Naive thymus-derived CD4-positive, alpha-beta T cell (primary cell): ENCODE data around the gene ADGRG6. TPM values are rescaled to one million over a fixed set of nuclear protein-coding genes. Genes with fewer than 3 reads are reported as not detected.

Experiments
- ATAC-seq: fragments of 150-1000 bp; cut with Tn5 transposase; 2 replicates; pipeline ENCODE4 v1.10.0; 2021; ENCODE audit warnings: mild to moderate bottlenecking, moderate library complexity
- CTCF ChIA-PET: fragments of 350-600 bp; sonication (Branson Sonifier 250); formaldehyde crosslinking; loops from one replicate; lab custom pipeline; 2021; ENCODE audit warnings: antibody characterized with exemption; lab: Charles Lee
- POLR2A ChIA-PET: fragments of 350-600 bp; sonication (Branson Sonifier 250); formaldehyde crosslinking; loops from one replicate; lab custom pipeline; 2021; ENCODE audit warnings: antibody characterized with exemption, inconsistent platforms; lab: Charles Lee
- DNase-seq, 9 donors: peaks; one replicate each; pipeline versions ENCODE4 v3.0.0 to v3.0.0-alpha.2; 2020 to 2022; ENCODE audit warnings: mixed read lengths in 1 of 9
- H3K27ac ChIP-seq: one replicate; pipeline ENCODE4 v1.7.0; 2013; ENCODE audit warnings: mild to moderate bottlenecking, low read depth, low read length, moderate library complexity
- H3K27me3 ChIP-seq, 2 donors: one replicate each; pipeline ENCODE4 v1.7.0; 2013; ENCODE audit warnings: low read length in 2 of 2, mild to moderate bottlenecking in 2 of 2, moderate library complexity in 2 of 2; ENCODE audit not compliant: control insufficient read depth in 2 of 2, insufficient read depth in 2 of 2
- H3K36me3 ChIP-seq, 3 experiments: 1 replicate in 2 of 3; 2 replicates in 1 of 3; pipeline ENCODE4 v1.7.0; 2013; ENCODE audit warnings: low read length in 3 of 3, mild to moderate bottlenecking in 3 of 3, moderate library complexity in 1 of 3; ENCODE audit not compliant: insufficient read depth in 3 of 3, control insufficient read depth in 2 of 3
- H3K4me1 ChIP-seq, 2 donors: one replicate each; pipeline ENCODE4 v1.7.0; 2013; ENCODE audit warnings: low read length in 2 of 2, mild to moderate bottlenecking in 2 of 2, moderate library complexity in 1 of 2; ENCODE audit not compliant: control insufficient read depth in 2 of 2, insufficient read depth in 2 of 2
- H3K4me3 ChIP-seq: 2 replicates; pipeline ENCODE4 v1.7.0; 2013; ENCODE audit warnings: mild to moderate bottlenecking, low read length
- H3K9me3 ChIP-seq, 3 experiments: 1 replicate in 2 of 3; 2 replicates in 1 of 3; pipeline ENCODE4 v1.7.0; 2013; ENCODE audit warnings: low read length in 3 of 3; ENCODE audit not compliant: control insufficient read depth in 2 of 3
- H3K27ac Mint-ChIP-seq, 9 donors: one replicate each; pipeline ENCODE4 v1.8.0; 2020 to 2022; ENCODE audit warnings: mixed read lengths in 9 of 9, mild to moderate bottlenecking in 8 of 9, moderate library complexity in 5 of 9, inconsistent platforms in 2 of 9
- H3K27me3 Mint-ChIP-seq, 5 donors: one replicate each; pipeline ENCODE4 v1.8.0; 2021 to 2022; ENCODE audit warnings: mixed read lengths in 5 of 5, mild to moderate bottlenecking in 1 of 5
- H3K36me3 Mint-ChIP-seq, 5 donors: one replicate each; pipeline ENCODE4 v1.8.0; 2020 to 2022; ENCODE audit warnings: mixed read lengths in 5 of 5, mild to moderate bottlenecking in 3 of 5, inconsistent platforms in 1 of 5
- H3K4me1 Mint-ChIP-seq, 7 donors: one replicate each; pipeline ENCODE4 v1.8.0; 2020 to 2022; ENCODE audit warnings: mixed read lengths in 7 of 7, mild to moderate bottlenecking in 3 of 7, inconsistent platforms in 1 of 7
- H3K4me3 Mint-ChIP-seq, 10 donors: one replicate each; pipeline ENCODE4 v1.8.0; 2020 to 2022; ENCODE audit warnings: mild to moderate bottlenecking in 10 of 10, mixed read lengths in 10 of 10, moderate library complexity in 6 of 10, inconsistent platforms in 2 of 10
- H3K9me3 Mint-ChIP-seq, 11 donors: one replicate each; pipeline ENCODE4 v1.8.0; 2020 to 2022; ENCODE audit warnings: mixed read lengths in 11 of 11, mild to moderate bottlenecking in 4 of 11, inconsistent platforms in 1 of 11, moderate library complexity in 1 of 11
- intact Hi-C, 2 donors: fragments of 100-400 bp; cut with micrococcal nuclease; formaldehyde crosslinking; loops; one replicate each; pipeline ENCODE4 v1.15.1; 2023
- polyA plus RNA-seq, 2 donors: library from polyadenylated mRNA; unstranded; fragments of 300-500 nt; fragmentation: Illumina TruSeq; gene quantifications; one replicate each; pipeline ENCODE4 v1.2.3, GENCODE V29; 2021
- total RNA-seq, 6 experiments: library from RNA in 5 of 6; stranded (reverse) in 5 of 6; gene quantifications; 1 replicate in 5 of 6; 2 replicates in 1 of 6; pipeline ENCODE4 v1.2.3 and lab custom pipeline; 2021 to 2026

The ADGRG6 gene
- total and polyA plus RNA-seq, 7 experiments from 2014 or later, result 0.02 to 3.6 (median 0.57) TPM; not detected in 2

DNA sequence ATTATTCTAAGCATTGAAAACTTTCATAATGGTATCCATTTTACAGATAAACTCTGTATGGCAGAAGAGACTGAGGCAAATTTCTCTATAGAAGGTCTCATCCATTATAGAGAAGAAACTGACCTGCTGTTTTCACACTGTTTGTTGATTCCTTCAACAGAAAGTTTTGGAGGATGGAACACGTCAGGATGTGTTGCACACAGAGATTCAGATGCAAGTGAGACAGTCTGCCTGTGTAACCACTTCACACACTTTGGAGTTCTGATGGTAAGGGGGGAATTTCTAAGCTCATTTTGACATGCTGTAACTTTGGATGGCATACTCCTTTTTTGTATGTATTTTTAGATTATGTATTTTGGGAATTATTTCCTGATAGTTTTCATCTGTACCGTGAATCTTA lies 109.3 kb downstream of the ADGRG6 start:
- no peak overlapping the region for H3K27ac Mint-ChIP-seq
- DNase-seq (no peak), ATAC-seq (no peak)
- H3K4me3 Mint-ChIP-seq, result no peak overlapping the region
- Histone ChIP-seq H3K36me3 (no peaks in the 10 kb centered on the region), H3K4me3 (no peak overlapping the region), H3K4me1 (peaks cover 0 to 17% of the 10 kb centered on the region in 2 donors), H3K27ac (no peak overlapping the region), H3K27me3 (no peaks in the 10 kb centered on the region), H3K9me3 (no peaks in the 10 kb centered on the region)
- H3K36me3 Mint-ChIP-seq, result no peaks in the 10 kb centered on the region
- H3K9me3 Mint-ChIP-seq, result peaks cover 0 to 3% (median 0%) of the 10 kb centered on the region in 11 donors
- POLR2A ChIA-PET, result no interaction called here
- peaks cover 0 to 18% (median 0%) of the 10 kb centered on the region in 5 donors for H3K27me3 Mint-ChIP-seq
- intact Hi-C loops, result no loop called here
- CTCF ChIA-PET, result no interaction called here
- peaks cover 0 to 33% (median 25%) of the 10 kb centered on the region in 7 donors for H3K4me1 Mint-ChIP-seq

DNA sequence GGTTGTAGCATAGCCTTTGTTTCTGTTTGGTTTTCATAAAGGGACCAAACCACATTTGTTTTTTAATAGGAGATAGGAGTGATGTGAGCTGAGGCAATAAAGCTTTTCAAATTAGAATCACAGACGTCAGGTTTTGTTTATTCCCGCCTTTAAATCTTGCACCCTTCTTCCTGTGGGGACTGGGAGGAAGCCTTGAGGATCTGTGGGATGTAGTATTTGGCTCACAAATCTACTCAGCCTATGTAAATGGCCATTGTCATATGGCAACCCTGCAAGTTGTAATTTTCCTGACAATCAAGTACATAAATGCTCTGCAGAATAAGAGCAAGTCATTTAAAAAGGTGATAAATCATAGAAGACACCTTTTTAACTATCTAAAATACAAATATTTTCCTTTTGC lies 110.4 kb downstream of the ADGRG6 start:
- intact Hi-C loops, result no loop called here
- peaks cover 0 to 18% (median 0%) of the 10 kb centered on the region in 5 donors for H3K27me3 Mint-ChIP-seq
- ATAC-seq, result no peak
- peaks cover 0 to 31% (median 24%) of the 10 kb centered on the region in 7 donors for H3K4me1 Mint-ChIP-seq
- CTCF ChIA-PET, result no interaction called here
- POLR2A ChIA-PET, result no interaction called here
- H3K27ac ChIP-seq, result no peak overlapping the region
- peaks cover 0 to 15% of the 10 kb centered on the region in 2 donors for H3K4me1 ChIP-seq
- H3K9me3 Mint-ChIP-seq, result peaks cover 0 to 3% (median 0%) of the 10 kb centered on the region in 11 donors
- no peaks in the 10 kb centered on the region for H3K36me3 ChIP-seq
- no peak overlapping the region for H3K4me3 Mint-ChIP-seq
- no peaks in the 10 kb centered on the region for H3K9me3 ChIP-seq
- H3K27ac Mint-ChIP-seq, result no peak overlapping the region
- H3K36me3 Mint-ChIP-seq, result no peaks in the 10 kb centered on the region
- H3K27me3 ChIP-seq, result no peaks in the 10 kb centered on the region
- no peak for DNase-seq
- H3K4me3 ChIP-seq, result no peak overlapping the region

DNA sequence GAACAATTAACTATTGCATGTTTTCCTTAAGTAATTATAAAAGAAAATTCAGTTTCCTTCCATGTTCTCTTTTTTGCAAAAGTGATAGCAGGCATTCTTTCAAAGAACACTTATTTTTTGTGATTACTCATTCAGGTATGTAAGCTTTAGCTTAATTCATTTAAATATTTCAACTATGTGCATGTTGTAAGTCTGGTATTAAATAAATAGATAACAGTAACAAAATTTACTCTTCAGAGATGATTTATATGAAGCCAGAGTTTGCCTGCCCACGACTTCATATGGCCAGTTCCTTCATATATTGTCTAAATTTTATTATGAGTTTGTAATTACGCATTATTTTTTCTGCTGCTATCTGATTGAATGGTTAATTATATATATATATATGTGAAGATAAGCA lies 110.9 kb downstream of the ADGRG6 start:
- Mint-ChIP-seq H3K9me3 (peaks cover 0 to 3% (median 0%) of the 10 kb centered on the region in 11 donors), H3K27me3 (peaks cover 0 to 16% (median 0%) of the 10 kb centered on the region in 5 donors), H3K27ac (no peak overlapping the region), H3K4me1 (peaks cover 0 to 27% (median 21%) of the 10 kb centered on the region in 7 donors), H3K36me3 (no peaks in the 10 kb centered on the region), H3K4me3 (no peak overlapping the region)
- Histone ChIP-seq H3K9me3 (no peaks in the 10 kb centered on the region), H3K27ac (no peak overlapping the region), H3K4me1 (peaks cover 0 to 11% of the 10 kb centered on the region in 2 donors), H3K27me3 (no peaks in the 10 kb centered on the region), H3K4me3 (no peak overlapping the region), H3K36me3 (no peaks in the 10 kb centered on the region)
- intact Hi-C loops, result no loop called here
- ATAC-seq, result no peak
- ChIA-PET POLR2A (no interaction called here), CTCF (no interaction called here)
- DNase-seq, result no peak

DNA sequence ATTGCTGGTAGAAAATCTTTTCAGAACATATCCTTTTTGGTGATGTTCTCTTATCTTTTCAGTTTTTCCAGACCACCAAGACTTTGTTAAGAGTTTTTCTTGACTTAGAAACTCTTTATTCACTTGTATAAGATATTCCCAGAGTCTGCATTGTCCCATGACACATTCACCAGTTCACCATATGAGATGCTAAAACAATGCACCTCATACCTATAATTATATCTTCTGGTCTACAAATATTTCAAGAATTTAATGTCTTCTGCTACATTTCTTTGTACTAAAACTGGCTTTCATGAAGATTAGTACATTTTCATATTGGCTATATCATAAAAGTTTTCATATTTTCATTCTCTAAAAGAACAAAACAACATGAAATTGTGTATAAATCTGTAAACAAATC lies 111.3 kb downstream of the ADGRG6 start:
- ATAC-seq, result no peak
- H3K36me3 ChIP-seq, result no peaks in the 10 kb centered on the region
- Mint-ChIP-seq H3K4me1 (peaks cover 0 to 23% (median 16%) of the 10 kb centered on the region in 7 donors), H3K4me3 (no peak overlapping the region), H3K36me3 (no peaks in the 10 kb centered on the region), H3K27ac (no peak overlapping the region), H3K9me3 (peaks cover 0 to 3% (median 0%) of the 10 kb centered on the region in 11 donors), H3K27me3 (peaks cover 0 to 16% (median 0%) of the 10 kb centered on the region in 5 donors)
- no peak overlapping the region for H3K27ac ChIP-seq
- H3K9me3 ChIP-seq, result no peaks in the 10 kb centered on the region
- H3K27me3 ChIP-seq, result no peaks in the 10 kb centered on the region
- intact Hi-C loops, result no loop called here
- no peak overlapping the region for H3K4me3 ChIP-seq
- POLR2A ChIA-PET, result no interaction called here
- CTCF ChIA-PET, result no interaction called here
- H3K4me1 ChIP-seq, result peaks cover 0 to 7% of the 10 kb centered on the region in 2 donors
- no peak for DNase-seq

DNA sequence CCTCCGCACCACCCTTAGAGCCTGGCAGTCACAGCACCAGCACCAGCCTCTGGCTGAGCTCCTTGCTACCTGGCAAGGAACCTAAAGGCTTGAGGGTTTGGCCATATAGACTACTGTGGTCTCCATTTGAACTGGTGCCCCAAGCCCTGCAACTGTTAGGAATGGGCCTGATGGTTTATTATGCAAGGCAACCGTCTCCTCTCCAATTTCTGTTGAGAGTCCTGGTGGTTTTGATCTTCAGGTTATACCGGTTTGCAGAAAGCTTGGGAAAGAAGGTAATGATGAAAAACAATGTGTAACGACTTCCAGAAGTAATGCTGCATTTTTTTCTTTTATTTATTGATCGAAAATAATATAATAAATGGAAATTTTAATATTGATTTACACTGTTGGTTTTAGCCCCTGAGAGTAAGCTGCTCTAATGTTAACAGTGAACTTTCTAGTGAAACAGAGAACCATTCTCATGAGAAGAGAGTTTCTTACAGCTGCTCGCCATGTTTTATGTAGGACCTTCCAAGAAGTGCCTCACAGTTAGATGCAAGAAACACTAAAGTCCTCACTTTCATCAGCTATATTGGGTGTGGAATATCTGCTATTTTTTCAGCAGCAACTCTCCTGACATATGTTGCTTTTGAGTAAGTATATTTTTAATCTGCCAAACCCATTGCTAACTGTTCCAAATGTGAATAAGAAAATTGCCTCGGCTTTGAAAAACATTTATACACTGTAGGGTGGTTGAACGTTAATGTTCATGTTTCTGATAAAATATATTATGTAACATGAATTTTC lies 112.8 kb downstream of the ADGRG6 start:
- no peak for ATAC-seq
- H3K4me3 Mint-ChIP-seq, result no peak overlapping the region
- no peak overlapping the region for H3K27ac ChIP-seq
- H3K4me1 Mint-ChIP-seq, result peaks cover 0 to 8% (median 4%) of the 10 kb centered on the region in 7 donors
- H3K4me1 ChIP-seq, result no peaks in the 10 kb centered on the region
- intact Hi-C loops, result no loop called here
- ChIA-PET POLR2A (no interaction called here), CTCF (no interaction called here)
- peaks cover 0 to 20% (median 0%) of the 10 kb centered on the region in 5 donors for H3K27me3 Mint-ChIP-seq
- no peaks in the 10 kb centered on the region for H3K9me3 ChIP-seq
- no peaks in the 10 kb centered on the region for H3K36me3 ChIP-seq
- H3K27me3 ChIP-seq, result no peaks in the 10 kb centered on the region
- H3K9me3 Mint-ChIP-seq, result no peaks in the 10 kb centered on the region
- H3K4me3 ChIP-seq, result no peak overlapping the region
- no peak overlapping the region for H3K27ac Mint-ChIP-seq
- DNase-seq, result no peak
- no peaks in the 10 kb centered on the region for H3K36me3 Mint-ChIP-seq

DNA sequence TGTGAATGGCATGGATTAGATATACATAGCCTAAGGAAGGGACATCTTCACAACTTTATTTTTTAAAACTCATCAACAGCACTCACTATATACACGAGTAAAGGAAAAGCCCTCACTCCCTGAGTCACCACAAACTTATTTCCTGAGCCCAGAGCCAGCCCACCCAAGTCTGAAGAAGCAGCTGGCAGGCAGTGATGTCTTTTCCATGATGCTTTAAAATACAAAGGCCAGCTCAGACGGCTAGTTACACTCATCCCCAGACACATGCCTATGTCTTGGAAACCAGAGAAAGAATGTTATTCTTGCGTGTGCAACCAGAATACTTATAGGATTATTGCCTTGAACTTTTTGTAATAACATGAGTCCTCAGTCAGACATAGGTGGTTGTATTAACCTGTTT lies 114.4 kb downstream of the ADGRG6 start:
- Histone ChIP-seq H3K36me3 (no peaks in the 10 kb centered on the region), H3K9me3 (no peaks in the 10 kb centered on the region), H3K4me3 (no peak overlapping the region), H3K4me1 (no peaks in the 10 kb centered on the region), H3K27ac (no peak overlapping the region), H3K27me3 (no peaks in the 10 kb centered on the region)
- Mint-ChIP-seq H3K9me3 (no peaks in the 10 kb centered on the region), H3K36me3 (no peaks in the 10 kb centered on the region), H3K4me3 (no peak overlapping the region), H3K4me1 (no peaks in the 10 kb centered on the region), H3K27ac (no peak overlapping the region), H3K27me3 (peaks cover 0 to 18% (median 0%) of the 10 kb centered on the region in 5 donors)
- CTCF ChIA-PET, result no interaction called here
- intact Hi-C loops, result no loop called here
- DNase-seq (no peak), ATAC-seq (no peak)
- POLR2A ChIA-PET, result no interaction called here

DNA sequence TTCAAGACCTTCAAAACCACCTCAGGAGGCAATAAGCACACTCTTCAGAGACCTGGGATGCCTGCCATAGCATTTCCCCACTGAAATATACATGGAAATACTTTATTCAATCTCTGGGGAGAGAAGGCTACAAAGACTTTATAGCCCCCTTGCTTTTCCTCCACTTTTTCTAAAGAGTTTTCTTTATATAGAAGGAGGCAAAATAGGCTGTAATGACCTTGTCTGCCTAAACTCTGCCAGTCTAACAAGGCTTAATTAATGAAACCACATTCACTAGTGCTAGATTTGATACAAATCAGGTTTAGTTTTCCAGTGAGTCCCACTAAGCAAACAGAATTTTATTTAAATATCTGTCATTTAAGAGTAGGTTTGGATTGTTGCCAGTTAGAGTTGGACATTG lies 114.9 kb downstream of the ADGRG6 start:
- Mint-ChIP-seq H3K27me3 (peaks cover 0 to 18% (median 0%) of the 10 kb centered on the region in 5 donors), H3K4me3 (no peak overlapping the region), H3K9me3 (no peaks in the 10 kb centered on the region), H3K4me1 (no peaks in the 10 kb centered on the region), H3K27ac (no peak overlapping the region), H3K36me3 (no peaks in the 10 kb centered on the region)
- no peak for DNase-seq
- no peak overlapping the region for H3K27ac ChIP-seq
- H3K36me3 ChIP-seq, result no peaks in the 10 kb centered on the region
- ATAC-seq, result no peak
- no peak overlapping the region for H3K4me3 ChIP-seq
- POLR2A ChIA-PET, result no interaction called here
- CTCF ChIA-PET, result no interaction called here
- intact Hi-C loops, result no loop called here
- no peaks in the 10 kb centered on the region for H3K9me3 ChIP-seq
- no peaks in the 10 kb centered on the region for H3K27me3 ChIP-seq
- no peaks in the 10 kb centered on the region for H3K4me1 ChIP-seq
